ENCODE data around the gene SEMA3G. TPM values are rescaled to one million over a fixed set of nuclear protein-coding genes. Genes with fewer than 3 reads are reported as not detected.

The SEMA3G gene
- total RNA-seq, 1 donor from 2014 or later: 8.3 TPM

Other genes starting within 250 kb of the SEMA3G start
- 41.5 TPM for gene ALAS1, start 246.9 kb downstream of the SEMA3G start, total RNA-seq
- not detected for gene TLR9, start 219.5 kb downstream of the SEMA3G start, total RNA-seq
- gene TWF2, start 205.9 kb downstream of the SEMA3G start, total RNA-seq: 93.8 TPM
- 25.0 TPM for gene PPM1M, start 199.3 kb downstream of the SEMA3G start, total RNA-seq
- 44.4 TPM for gene WDR82, start 166.5 kb downstream of the SEMA3G start, total RNA-seq
- 10.3 TPM for gene GLYCTK, start 157.3 kb downstream of the SEMA3G start, total RNA-seq
- gene DNAH1, start 128.8 kb downstream of the SEMA3G start, total RNA-seq: 12.3 TPM
- 68.0 TPM for gene BAP1, start 35.1 kb downstream of the SEMA3G start, total RNA-seq
- 13.5 TPM for gene PHF7, start 34.4 kb downstream of the SEMA3G start, total RNA-seq
- gene TNNC1, start 8.9 kb upstream of the SEMA3G start, total RNA-seq: 1.7 TPM
- 103 TPM for gene NISCH, start 10.5 kb upstream of the SEMA3G start, total RNA-seq
- 124 TPM for gene STAB1, start 50.2 kb upstream of the SEMA3G start, total RNA-seq
- gene NT5DC2, start 88.8 kb upstream of the SEMA3G start, total RNA-seq: 63.3 TPM
- gene UQCC5, start 91.5 kb upstream of the SEMA3G start, total RNA-seq: 1.2 TPM
- 64.6 TPM for gene PBRM1, start 240.8 kb upstream of the SEMA3G start, total RNA-seq
- 73.4 TPM for gene GNL3, start 240.9 kb upstream of the SEMA3G start, total RNA-seq